T-helper 2 cell treated with Interferon-gamma antibody and Interleukin-4, amounts not matched to agents 100 ng/mL and 5 ng/mL, for 36 hours (primary cell): Measurements from ENCODE around the gene KRTAP9-6. TPM values are rescaled to one million over a fixed set of nuclear protein-coding genes. Genes with fewer than 3 reads are reported as not detected.
"Not testable (repeated sequence)": the region's sequence is repeated elsewhere in the genome, so short reads cannot be mapped to it uniquely, and the experiment has no call there.

Experiments used
- intact Hi-C: fragments of 100-400 bp; cut with micrococcal nuclease; formaldehyde crosslinking; loops from one replicate; pipeline ENCODE4 v1.15.1; 2023
- total RNA-seq: library from RNA; stranded (reverse); gene quantifications from 2 replicates; pipeline ENCODE4 v1.2.3, GENCODE V29; 2022

The KRTAP9-6 gene
- total RNA-seq, 1 donor from 2014 or later = not detected

- intact Hi-C loops = not testable (repeated sequence)
Measured at GRCh38 chr17:41271323-41271722, 6.1 kb downstream of the KRTAP9-6 start.

- intact Hi-C loops = no loop called here
Measured at GRCh38 chr17:41271858-41272257, 6.7 kb downstream of the KRTAP9-6 start.

- intact Hi-C loops = not testable (repeated sequence)
Measured at GRCh38 chr17:41275648-41276190, 10.5 kb downstream of the KRTAP9-6 start, which contains the start of gene KRTAP9-7. Gene KRTAP9-7, plus strand, starts transcription at chr17:41275698. Its CDS starts 0 bp downstream, at chr17:41275698.

- intact Hi-C loops = no loop called here
Measured at GRCh38 chr17:41278176-41278955, 13.2 kb downstream of the KRTAP9-6 start.

- intact Hi-C loops = no loop called here
Measured at GRCh38 chr17:41284043-41284442, 18.9 kb downstream of the KRTAP9-6 start.

GRCh38 chr17:41284546-41284945, 19.4 kb downstream of the KRTAP9-6 start:
- intact Hi-C loops = no loop called here

GRCh38 chr17:41287050-41287449, 21.9 kb downstream of the KRTAP9-6 start:
- intact Hi-C loops = no loop called here

- intact Hi-C loops = no loop called here
Measured at GRCh38 chr17:41294016-41294415, 28.8 kb downstream of the KRTAP9-6 start.

GRCh38 chr17:41296846-41297245, 31.7 kb downstream of the KRTAP9-6 start:
- intact Hi-C loops = no loop called here

- intact Hi-C loops = no loop called here
Measured at GRCh38 chr17:41298458-41299135, 33.4 kb downstream of the KRTAP9-6 start.

GRCh38 chr17:41301204-41301790, 36.1 kb downstream of the KRTAP9-6 start:
- intact Hi-C loops = no loop called here

GRCh38 chr17:41301916-41302901, 37.0 kb downstream of the KRTAP9-6 start, which contains the start of gene KRTAP29-1:
Gene KRTAP29-1, minus strand, starts transcription at chr17:41302851. Its CDS starts 0 bp downstream, at chr17:41302851.
- intact Hi-C loops = no loop called here

- intact Hi-C loops = no loop called here
Measured at GRCh38 chr17:41302981-41303380, 37.8 kb downstream of the KRTAP9-6 start.

- intact Hi-C loops = no loop called here
Measured at GRCh38 chr17:41304091-41304490, 38.9 kb downstream of the KRTAP9-6 start.

- intact Hi-C loops = no loop called here
Measured at GRCh38 chr17:41307647-41308046, 42.5 kb downstream of the KRTAP9-6 start.

GRCh38 chr17:41308251-41308917, 43.2 kb downstream of the KRTAP9-6 start:
- intact Hi-C loops = no loop called here

GRCh38 chr17:41308918-41309359, 43.8 kb downstream of the KRTAP9-6 start, which contains the start of gene KRTAP16-1:
Gene KRTAP16-1, minus strand, starts transcription at chr17:41309309. Its CDS starts 56 bp downstream, at chr17:41309253.
- intact Hi-C loops = no loop called here

- intact Hi-C loops = no loop called here
Measured at GRCh38 chr17:41311111-41311510, 45.9 kb downstream of the KRTAP9-6 start.

- intact Hi-C loops = no loop called here
Measured at GRCh38 chr17:41315204-41315794, 50.1 kb downstream of the KRTAP9-6 start, which contains the start of gene KRTAP17-1. Gene KRTAP17-1, minus strand, starts transcription at chr17:41315710. Its CDS starts 60 bp downstream, at chr17:41315650.
